HG03039 (cell line): ENCODE results near the gene CA7.
A peak's percentile ranks its signal among the peaks of the same experiment; 100 is the strongest.

Experiments
- ATAC-seq: cut with Tn5 transposase; IDR thresholded peaks from one replicate; pipeline ENCODE4 v1.9.1; 2021; ENCODE audit warnings: mild to moderate bottlenecking, moderate library complexity; ENCODE audit not compliant: unreplicated experiment

The CA7 gene

GRCh38 chr16:66844342-66845079, at the start of gene CA7:
TSS of gene CA7 (plus strand) at chr16:66844414. CDS start at chr16:66844488, 74 bp downstream.
- no peak for ATAC-seq

- no peak for ATAC-seq
Measured at GRCh38 chr16:66798161-66798560, 46.1 kb upstream of the CA7 start.

GRCh38 chr16:66800856-66801255, 43.4 kb upstream of the CA7 start:
- no peak for ATAC-seq

- no peak for ATAC-seq
Measured at GRCh38 chr16:66801320-66802105, 42.7 kb upstream of the CA7 start, which contains the start of gene TERB1. TSS of gene TERB1 (minus strand) at chr16:66801584. CDS start at chr16:66796798, 4,786 bp downstream.

GRCh38 chr16:66802159-66802558, 42.1 kb upstream of the CA7 start:
- ATAC-seq = no peak

- ATAC-seq = no peak
Measured at GRCh38 chr16:66809765-66810164, 34.4 kb upstream of the CA7 start.

GRCh38 chr16:66810391-66810790, 33.8 kb upstream of the CA7 start:
- no peak for ATAC-seq

- no peak for ATAC-seq
Measured at GRCh38 chr16:66811043-66811442, 33.2 kb upstream of the CA7 start.

GRCh38 chr16:66814734-66815133, 29.5 kb upstream of the CA7 start:
- ATAC-seq = no peak

GRCh38 chr16:66824006-66824405, 20.2 kb upstream of the CA7 start:
- no peak for ATAC-seq

GRCh38 chr16:66830422-66831404, 13.5 kb upstream of the CA7 start, which contains the start of gene NAE1:
TSS of gene NAE1 (minus strand) at chr16:66830976. CDS start at chr16:66830899, 77 bp downstream.
- peak; percentile 92 for ATAC-seq

- ATAC-seq = no peak
Measured at GRCh38 chr16:66832190-66832589, 12.0 kb upstream of the CA7 start.

GRCh38 chr16:66832661-66833305, 11.4 kb upstream of the CA7 start:
- no peak for ATAC-seq

- no peak for ATAC-seq
Measured at GRCh38 chr16:66834746-66835145, 9.5 kb upstream of the CA7 start.

- ATAC-seq = no peak
Measured at GRCh38 chr16:66840883-66841282, 3.3 kb upstream of the CA7 start.

GRCh38 chr16:66841366-66841765, 2.8 kb upstream of the CA7 start:
- ATAC-seq = no peak

- ATAC-seq = no peak
Measured at GRCh38 chr16:66842765-66843164, 1.4 kb upstream of the CA7 start.

GRCh38 chr16:66843191-66843590, 1.0 kb upstream of the CA7 start:
- no peak for ATAC-seq

- ATAC-seq = no peak
Measured at GRCh38 chr16:66844009-66844341, 239 bp upstream of the CA7 start.

- ATAC-seq = no peak
Measured at GRCh38 chr16:66845080-66845410, 831 bp downstream of the CA7 start.

- ATAC-seq = no peak
Measured at GRCh38 chr16:66845791-66846221, 1.6 kb downstream of the CA7 start.
